GM18499 (cell line): ENCODE measurements around the gene FNBP1L.

ENCODE experiments used
- ATAC-seq: cut with Tn5 transposase; IDR thresholded peaks from one replicate; pipeline ENCODE4 v1.9.1; 2021; ENCODE audit warnings: moderate number of reproducible peaks; ENCODE audit not compliant: insufficient read depth, unreplicated experiment

The FNBP1L gene

GRCh38 chr1:93603601-93604000 is 155.7 kb downstream of the FNBP1L start:
- no peak for ATAC-seq
